HPDE6-E6E7 (cell line): ENCODE measurements around the gene SYPL2.
A peak's percentile ranks its signal among the peaks of the same experiment; 100 is the strongest.
"Not testable (repeated sequence)": the region's sequence is repeated elsewhere in the genome, so short reads cannot be mapped to it uniquely, and the experiment has no call there.

Experiments used
- DNase-seq: peaks from one replicate; pipeline ENCODE4 v3.0.0; 2011; ENCODE audit warnings: missing footprints; ENCODE audit errors: extremely low spot score

Gene SYPL2

DNA sequence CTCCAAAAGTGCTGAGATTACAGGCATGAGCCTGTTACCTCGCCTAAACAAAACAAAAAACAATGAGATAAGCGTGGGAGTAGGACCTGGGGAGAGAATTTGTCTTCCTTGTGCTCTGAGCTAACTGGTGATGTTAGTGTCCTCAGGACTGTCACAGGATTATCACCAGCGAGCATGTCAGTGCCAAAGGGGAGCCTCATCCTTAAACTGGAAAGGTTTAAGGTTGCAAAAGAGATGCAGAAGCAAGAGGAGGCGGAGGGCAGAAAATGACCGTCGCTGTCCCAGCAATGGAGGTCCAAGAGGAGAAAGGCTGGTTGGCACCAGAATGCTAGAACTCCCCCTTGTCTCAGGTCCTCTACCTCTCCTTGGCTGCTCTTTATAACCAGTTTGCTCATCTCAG lies 3.9 kb downstream of the SYPL2 start:
- no peak for DNase-seq

GRCh38 chr1:109472779-109473178 lies 6.4 kb downstream of the SYPL2 start:
- no peak for DNase-seq

- DNase-seq: not testable (repeated sequence)
These were observed 7.1 kb downstream of the SYPL2 start for GRCh38 chr1:109473284-109474057.

DNA sequence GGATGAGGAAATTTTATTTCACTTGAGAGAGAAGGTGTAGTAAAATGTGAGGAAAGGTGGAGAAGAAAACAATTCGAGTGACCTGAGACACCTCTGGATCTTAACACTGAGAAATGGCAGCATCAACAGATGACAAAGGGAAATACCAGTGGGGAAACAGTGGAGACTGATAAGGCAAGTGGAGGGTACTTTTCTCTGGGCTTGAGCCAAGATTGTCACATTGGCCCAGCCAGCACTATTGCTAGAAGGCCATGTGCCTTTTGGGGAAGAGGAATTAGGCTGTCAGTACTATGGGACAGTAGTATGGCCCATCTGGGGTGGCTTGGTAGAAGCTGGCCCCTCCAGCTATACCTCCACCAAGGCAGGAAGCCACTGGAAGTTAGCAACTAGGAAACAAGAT lies 8.4 kb downstream of the SYPL2 start:
- DNase-seq: no peak

DNA sequence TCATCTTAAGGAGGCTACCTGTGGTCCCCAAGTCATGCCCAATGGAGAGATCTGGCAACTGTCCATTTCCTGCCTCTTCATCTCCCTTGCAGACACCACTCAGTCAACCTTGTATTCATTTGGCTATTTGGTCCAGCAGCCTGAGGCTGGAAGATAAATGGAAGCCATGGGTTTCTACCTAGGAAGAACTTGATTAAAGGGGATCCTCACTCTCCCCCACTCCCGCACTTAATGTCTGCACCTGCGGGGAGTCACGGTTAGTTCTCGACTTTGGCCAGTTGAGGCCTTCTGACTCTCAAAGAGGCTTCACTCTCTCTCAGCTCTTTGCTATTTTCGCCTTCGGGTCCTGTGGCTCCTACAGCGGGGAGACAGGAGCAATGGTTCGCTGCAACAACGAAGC lies 8.9 kb downstream of the SYPL2 start:
- DNase-seq: no peak

- DNase-seq: no peak
These were observed 10.5 kb downstream of the SYPL2 start for GRCh38 chr1:109476825-109477224.

DNA sequence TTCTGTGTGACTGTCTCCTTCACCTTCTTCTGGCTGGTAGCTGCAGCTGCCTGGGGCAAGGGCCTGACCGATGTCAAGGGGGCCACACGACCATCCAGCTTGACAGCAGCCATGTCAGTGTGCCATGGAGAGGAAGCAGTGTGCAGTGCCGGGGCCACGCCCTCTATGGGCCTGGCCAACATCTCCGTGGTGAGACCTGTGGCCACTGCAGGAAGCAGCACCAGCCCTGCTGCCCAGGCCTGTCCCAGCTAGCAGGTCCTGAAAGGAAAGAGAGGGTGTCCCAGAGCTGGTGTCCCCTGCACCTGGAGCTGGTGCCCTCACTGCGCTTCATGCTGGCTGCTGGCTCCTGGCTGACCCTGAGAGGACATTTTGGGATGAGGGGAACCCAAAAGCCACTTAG lies 11.5 kb downstream of the SYPL2 start:
- DNase-seq: no peak

DNA sequence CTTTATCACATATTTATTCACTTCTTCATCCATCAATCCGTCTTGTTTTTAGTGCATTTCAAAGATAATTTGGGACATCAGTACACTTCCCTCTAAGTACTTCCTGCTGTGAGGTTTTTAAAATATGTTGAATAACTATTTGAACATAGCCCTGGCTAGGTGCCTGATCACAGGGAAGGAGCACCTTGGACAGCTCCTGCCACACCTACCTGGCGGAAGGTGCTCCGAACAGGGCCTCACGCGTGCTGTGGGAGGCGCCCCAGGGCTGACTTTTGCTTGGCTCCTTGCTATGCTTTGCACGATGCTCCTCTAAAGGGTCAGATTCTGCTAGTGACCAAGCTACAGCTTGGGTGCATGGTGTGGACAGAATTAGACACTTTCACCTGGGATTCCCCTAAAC lies 12.5 kb downstream of the SYPL2 start:
- no peak for DNase-seq

DNA sequence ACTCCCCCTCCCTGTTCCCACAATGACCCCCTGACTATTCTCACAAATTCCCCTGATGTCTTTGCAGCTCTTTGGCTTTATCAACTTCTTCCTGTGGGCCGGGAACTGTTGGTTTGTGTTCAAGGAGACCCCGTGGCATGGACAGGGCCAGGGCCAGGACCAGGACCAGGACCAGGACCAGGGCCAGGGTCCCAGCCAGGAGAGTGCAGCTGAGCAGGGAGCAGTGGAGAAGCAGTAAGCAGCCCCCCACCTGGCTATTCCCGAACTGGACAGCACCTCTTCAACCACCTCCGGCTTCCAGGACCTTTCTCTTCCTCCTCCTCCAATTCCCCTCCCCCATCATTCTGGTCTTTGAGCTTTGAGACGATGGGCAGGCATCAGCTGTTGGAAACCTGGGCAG lies 13.0 kb downstream of the SYPL2 start:
- DNase-seq: no peak

DNA sequence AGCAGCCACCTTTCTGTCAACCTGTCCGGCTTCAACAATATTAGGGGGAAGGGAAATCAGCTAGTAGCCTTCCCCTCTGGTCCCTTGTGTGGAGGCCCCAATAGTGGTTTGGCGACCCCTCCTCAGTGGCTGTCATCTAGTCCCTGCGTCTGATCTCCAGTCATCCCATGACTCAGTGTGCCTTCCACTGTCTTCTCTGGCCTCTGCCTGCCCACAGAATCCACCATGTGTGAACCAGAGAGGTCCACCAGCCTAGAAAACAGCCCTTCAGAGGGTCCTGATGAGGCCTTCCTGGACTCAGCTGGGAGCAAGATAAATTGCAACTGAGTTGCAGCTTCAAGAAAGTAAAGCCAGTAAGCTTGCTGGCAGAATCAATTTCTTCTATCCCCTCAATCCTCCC lies 13.6 kb downstream of the SYPL2 start:
- no peak for DNase-seq

DNA sequence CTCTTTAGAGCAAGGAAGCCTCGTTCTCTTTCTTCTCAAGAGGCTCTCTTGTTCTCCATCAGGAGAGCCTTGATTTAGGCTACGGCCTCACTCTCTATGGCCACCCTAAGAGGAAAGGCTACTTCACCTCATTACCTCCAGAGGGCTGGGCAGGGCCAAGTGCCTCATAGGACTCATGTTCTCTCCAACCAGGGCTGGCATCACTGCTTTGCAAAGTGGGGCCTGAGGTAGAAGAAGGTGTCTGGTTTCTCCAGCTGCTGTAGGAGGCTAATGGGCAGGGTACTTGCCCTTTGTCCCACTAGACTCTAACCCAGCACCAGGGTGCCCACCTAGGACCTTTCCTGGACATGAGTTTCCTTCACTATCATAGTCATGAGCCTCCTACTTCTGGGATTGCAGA lies 15.3 kb downstream of the SYPL2 start:
- DNase-seq: no peak

- DNase-seq: no peak
These were observed 15.9 kb downstream of the SYPL2 start for GRCh38 chr1:109482242-109482641.

DNA sequence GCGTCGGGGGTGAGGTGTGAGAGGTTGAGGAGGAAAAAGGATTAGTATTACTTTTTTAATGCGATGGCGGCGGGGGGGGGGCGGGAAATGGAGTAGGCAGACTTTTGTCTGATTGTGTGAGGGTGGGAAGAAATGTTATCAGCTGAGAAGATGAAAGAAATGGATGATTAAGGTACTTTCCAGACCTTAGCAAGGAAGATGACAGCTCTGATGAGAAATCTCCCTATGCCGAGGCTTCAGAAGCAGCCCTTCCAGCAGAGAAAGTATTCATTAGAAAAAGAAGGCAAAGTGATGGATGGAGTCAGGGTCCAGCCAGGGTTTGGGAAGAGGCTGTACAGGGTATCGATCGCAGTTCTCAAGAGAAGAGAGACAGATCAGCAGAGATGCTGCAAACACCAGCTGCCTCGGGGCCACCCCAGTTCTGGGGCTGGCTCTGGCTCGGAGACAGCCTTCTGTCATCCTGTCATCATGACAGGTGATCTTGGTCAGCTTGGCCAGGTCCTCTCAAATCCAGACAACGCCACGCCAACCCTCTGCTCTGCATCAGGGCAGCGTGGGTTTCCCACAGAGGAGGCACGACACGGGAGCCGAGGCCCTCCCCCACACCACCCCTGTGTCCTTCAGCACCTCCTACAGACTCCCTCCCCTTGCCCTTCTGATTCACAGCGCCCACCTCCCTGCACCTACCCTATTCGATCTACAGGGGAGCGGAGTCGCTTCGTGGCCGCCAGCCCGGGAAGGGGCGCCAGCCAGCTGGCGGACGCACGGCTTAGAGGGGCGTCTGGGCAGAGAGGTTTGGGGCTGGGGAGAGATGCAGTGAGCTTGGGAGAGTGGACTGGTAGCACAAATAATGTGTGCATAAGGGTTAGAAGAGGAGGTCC lies 16.7 kb downstream of the SYPL2 start:
- DNase-seq: no peak

- DNase-seq: peak; percentile 97
These were observed 17.5 kb downstream of the SYPL2 start, which contains the start of gene ATXN7L2 for GRCh38 chr1:109483672-109484518. ATXN7L2 (plus strand) TSS chr1:109483905; CDS start chr1:109483954, 49 bp downstream.

DNA sequence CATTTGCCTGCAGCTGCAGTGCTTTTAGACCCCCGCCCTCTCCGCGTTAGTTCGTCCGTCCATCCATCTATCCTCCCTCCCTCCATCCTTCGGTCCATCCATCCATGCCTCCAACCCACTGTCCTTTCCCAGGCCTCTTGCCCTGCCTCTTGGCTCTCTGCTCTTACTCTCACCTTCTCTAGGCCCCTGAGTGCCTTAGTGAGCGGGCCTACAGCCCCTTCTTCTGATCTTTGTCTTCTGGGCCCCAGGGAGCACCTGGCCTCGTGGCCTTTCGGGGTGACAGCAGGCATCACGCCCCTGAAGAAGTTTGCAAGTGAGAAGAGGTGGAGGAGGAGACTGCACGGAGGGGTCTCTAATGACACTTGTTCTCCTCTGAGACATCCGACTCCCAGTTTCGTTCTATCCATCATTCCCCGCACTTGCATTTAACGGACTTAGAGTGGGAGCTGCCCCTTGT lies 18.2 kb downstream of the SYPL2 start:
- no peak for DNase-seq

DNA sequence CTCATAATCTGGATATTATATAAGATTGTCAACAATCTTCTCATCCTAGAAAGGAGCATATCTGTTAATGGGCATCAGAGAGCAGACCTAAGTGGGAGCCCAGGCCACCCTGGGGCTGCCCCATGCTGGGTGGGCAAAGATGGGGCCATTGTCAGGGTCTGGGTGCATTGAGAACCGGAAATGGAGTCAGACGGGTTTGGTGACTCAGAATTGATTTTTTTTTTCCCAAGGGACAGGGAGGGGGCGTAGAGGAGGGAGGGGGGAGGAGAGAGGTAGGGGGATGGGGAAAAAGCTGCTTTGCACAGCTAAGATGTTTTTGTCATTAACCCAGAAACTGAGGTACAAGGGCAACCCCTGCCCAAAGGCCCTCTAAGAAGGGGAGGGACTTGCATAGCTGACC lies 18.7 kb downstream of the SYPL2 start:
- no peak for DNase-seq

- DNase-seq: no peak
These were observed 20.9 kb downstream of the SYPL2 start for GRCh38 chr1:109487261-109487660.

GRCh38 chr1:109488201-109488600 lies 21.9 kb downstream of the SYPL2 start:
- no peak for DNase-seq

DNA sequence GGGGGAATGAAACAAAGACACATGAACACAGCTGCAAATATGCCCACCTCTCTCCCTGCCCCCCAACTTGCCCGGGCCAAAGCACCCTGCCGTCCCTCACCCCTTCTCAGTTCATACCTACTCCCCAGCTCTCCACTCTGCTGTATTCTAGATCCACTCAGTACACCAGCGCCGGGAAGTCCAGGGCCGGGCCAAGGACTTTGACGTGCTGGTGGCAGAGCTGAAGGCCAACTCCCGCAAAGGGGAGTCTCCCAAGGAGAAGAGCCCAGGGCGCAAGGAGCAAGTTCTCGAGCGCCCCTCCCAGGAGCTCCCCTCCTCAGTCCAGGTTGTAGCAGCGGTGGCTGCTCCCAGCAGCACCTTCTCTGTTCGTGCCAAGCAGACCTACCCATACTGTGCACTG lies 22.4 kb downstream of the SYPL2 start:
- no peak for DNase-seq

DNA sequence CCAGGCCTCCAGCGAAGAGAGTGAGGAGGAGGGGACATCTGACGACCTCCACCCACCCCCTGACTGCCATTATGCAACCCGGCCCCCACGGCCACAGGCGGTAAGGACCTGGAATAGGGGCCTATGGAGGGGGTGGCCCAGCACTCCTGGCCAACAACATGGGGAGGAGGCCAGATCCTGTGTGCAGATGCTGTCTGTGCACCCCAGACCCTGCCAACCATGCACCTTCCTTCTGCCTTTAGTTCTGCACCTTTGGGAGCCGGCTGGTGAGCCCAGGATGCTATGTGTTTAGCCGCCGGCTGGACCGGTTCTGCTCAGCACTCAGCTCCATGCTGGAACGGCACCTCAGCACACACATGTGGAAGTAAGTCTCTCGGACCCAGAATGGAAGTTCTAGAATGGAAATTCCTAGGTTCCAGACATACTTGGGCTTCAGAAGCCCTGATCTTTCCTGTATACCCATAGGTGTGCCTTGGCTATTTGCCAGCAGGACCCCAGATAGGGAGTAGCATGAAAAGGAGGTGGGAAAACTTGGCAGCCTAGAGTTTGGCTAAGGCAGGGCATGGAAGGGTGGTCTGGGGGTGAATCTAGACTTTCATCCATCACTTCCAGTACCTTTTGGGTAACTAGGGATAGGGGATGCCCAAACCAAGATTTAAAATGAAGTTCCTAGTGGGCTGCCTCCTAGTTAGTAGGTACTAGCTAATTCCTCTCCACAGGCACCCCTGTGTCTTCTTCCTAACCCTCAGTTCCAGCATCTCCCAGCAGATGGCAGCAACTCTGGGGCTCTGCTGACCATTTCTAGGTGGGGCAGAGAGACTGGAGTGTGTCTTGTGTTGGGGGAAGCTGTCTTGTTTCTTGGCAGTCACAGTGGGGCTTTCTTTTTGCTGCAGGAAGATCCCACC lies 23.9 kb downstream of the SYPL2 start:
- peak; percentile 54 for DNase-seq

GRCh38 chr1:109490934-109491302 lies 24.6 kb downstream of the SYPL2 start:
- no peak for DNase-seq
